NCI-H2171 (cell line): Measurements from ENCODE around the gene ZCWPW1.
"Not testable (repeated sequence)": the region's sequence is repeated elsewhere in the genome, so short reads cannot be mapped to it uniquely, and the experiment has no call there.

Source experiments
- DNase-seq: peaks from one replicate; lab custom pipeline; 2025; lab: John Stamatoyannopoulos, UW

The ZCWPW1 gene

GRCh38 chr7:100456562-100456961 lies 28.1 kb upstream of the ZCWPW1 start:
- DNase-seq = no peak

GRCh38 chr7:100455206-100455605 lies 26.7 kb upstream of the ZCWPW1 start:
- no peak for DNase-seq

GRCh38 chr7:100453854-100454253 lies 25.4 kb upstream of the ZCWPW1 start:
- DNase-seq = not testable (repeated sequence)

DNA sequence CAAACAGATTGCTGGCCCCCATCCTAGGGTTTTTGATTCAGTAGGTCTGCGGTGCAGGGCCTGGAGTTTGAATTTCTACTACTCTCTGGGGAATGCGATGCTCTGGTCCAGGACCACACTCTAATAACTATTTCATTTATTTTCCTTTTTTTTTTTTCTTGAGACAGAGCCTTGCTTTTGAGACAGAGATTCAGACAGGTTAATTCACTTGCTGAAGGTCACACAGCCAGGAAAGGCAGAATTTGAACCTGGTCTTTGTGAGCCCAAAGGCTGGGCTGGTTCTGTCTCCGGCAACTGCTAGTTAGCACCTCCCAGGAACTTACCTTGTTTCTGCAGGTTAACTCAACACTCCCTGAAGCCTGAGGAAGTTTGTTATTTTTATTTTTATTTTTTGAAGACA lies 24.0 kb upstream of the ZCWPW1 start:
- DNase-seq = no peak

- no peak for DNase-seq
These were observed 20.8 kb upstream of the ZCWPW1 start for GRCh38 chr7:100449190-100449795.

DNA sequence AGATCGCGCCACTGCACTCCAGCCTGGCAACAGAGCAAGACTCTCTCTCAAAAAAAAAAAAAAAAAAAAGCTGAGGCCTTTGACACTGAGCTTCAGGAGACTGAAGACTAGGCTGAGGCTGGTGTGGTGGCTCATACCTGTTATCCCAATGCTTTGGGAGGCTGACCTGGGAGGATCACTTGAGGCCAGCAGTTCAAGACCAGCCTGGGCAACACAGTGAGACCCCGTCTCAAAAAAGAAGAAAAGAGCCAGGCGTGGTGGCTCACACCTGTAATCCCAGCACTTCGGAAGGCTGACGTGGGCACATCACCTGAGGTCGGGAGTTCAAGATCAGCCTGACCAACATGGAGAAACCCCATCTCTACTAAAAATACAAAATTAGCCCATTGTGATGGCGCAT lies 18.9 kb upstream of the ZCWPW1 start:
- DNase-seq = not testable (repeated sequence)

DNA sequence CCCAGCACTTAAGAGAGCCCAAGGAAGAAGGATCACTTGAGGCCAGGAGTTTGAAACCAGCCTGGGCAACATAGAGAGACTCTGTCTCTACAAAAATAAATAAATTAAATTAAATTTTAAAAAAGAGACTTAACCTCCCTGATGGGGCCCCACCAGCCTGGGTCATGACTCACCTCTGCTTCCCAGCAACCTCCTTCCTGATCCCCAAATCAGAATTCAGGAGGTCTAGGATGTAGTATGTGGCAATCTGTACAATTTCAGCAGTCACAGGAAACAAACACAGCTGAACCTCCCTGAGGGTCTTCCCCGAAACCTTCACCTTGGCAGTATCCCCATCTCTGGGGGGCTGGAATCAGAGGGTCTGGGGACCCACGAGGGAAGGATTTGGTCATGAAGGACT lies 17.5 kb upstream of the ZCWPW1 start:
- no peak for DNase-seq

DNA sequence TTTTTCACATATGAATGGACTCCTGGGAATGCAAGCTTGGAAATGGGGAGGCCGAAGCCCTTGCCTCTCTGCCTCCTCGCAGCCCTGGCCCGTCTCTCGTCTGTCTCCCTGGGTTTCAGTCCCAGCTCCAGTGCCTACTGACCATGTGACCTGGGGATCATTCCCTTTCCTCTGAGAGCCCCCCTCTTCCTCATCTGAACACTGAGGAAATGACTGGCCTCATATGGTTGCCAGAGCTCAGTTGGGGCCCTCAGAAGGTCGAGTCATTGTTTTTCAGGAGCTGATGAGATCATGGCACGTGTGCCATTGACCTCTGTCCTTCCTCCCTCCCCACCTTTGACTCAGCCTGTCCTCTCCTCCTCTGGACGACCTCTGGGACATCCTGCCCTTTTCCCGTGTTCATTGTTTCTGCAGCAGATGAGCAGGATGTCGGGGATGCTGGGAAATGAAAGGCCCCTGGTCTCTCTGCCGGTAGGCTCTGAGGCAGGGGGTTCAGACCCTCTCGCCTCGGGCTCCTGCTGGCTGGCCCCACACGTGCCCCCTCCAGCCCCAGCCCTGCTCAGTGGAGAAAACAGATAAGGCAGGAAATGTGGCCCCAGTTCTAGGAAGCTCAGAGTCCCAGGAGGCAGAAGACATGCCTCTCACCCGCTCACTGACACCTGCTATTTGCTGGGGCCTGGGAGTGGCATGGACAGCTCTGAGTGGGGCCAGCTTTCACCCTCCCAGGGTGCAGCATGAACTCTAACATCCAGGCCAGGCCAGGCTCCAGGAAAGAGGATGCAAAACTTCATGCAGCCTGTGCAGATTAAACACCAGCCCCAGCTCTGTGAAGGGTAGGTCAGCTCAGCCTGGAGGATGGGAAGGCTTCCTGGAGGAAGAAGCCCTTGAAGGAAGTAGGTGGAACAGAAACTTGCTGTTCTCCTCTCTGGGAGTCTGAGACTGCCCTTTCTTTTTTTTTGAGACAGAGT lies 16.1 kb upstream of the ZCWPW1 start:
- DNase-seq = no peak

- DNase-seq = no peak
These were observed 14.8 kb upstream of the ZCWPW1 start for GRCh38 chr7:100443096-100443840.

DNA sequence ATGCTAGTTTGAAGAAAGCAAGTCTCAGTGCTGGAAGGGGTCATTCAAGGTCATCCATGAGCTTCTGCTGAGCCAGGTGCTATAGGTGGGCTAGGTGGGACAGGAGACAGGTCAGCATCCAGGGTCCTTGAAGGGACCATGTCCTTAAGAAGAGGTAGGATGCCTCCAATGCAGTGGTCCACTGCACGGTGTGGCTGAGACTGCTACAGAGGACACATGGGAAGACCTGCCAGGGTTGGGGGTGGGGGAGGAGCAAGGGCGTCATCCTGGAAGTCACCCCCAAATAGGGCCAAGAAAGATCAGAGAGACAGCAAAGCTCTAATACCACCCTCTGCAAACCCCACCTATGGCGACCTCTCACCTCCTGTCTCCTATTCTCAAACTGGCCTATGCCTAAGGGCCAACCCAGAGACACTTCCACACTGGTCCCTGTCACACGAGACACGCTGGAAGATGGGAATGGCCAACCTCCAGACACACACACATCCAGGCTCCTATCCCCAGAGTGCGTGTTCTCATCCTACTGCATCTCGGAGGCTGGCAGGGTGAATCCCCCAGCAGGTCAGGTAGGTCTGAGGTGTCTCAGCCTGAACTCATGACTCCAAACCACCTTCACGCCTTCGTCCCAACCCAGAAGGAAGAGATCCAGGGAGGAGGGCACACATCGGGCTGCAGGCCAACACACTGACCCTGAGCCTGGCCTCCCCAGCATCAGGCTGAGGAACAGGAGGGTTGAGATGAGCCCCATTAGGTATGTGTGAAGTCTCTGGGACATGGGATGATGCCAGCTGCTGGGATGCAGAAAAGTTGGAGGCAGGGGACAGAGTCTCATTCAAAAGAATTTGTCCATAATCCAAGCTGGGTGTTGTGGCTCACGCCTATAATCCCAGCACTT lies 13.4 kb upstream of the ZCWPW1 start:
- no peak for DNase-seq

GRCh38 chr7:100439244-100439643 lies 10.7 kb upstream of the ZCWPW1 start:
- DNase-seq = not testable (repeated sequence)

DNA sequence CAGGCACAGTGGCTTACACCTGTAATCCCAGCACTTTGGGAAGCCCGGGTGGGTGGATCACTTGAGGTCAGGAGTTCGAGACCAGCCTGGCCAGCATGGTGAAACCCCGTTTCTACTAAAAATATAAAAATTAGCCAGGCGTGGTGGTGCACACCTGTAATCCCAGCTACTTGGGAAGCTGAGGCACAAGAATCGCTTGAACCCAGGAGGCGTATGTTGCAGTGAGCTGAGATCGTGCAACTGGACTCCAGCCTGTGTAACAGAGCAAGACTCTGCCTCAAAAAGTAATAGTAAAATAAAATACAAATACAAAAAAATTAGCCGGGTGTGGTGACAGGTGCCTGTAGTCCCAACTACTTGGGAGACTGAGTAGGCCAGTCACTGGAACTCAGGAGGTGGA lies 10.2 kb upstream of the ZCWPW1 start:
- DNase-seq = not testable (repeated sequence)

GRCh38 chr7:100438172-100438571 lies 9.7 kb upstream of the ZCWPW1 start:
- no peak for DNase-seq

DNA sequence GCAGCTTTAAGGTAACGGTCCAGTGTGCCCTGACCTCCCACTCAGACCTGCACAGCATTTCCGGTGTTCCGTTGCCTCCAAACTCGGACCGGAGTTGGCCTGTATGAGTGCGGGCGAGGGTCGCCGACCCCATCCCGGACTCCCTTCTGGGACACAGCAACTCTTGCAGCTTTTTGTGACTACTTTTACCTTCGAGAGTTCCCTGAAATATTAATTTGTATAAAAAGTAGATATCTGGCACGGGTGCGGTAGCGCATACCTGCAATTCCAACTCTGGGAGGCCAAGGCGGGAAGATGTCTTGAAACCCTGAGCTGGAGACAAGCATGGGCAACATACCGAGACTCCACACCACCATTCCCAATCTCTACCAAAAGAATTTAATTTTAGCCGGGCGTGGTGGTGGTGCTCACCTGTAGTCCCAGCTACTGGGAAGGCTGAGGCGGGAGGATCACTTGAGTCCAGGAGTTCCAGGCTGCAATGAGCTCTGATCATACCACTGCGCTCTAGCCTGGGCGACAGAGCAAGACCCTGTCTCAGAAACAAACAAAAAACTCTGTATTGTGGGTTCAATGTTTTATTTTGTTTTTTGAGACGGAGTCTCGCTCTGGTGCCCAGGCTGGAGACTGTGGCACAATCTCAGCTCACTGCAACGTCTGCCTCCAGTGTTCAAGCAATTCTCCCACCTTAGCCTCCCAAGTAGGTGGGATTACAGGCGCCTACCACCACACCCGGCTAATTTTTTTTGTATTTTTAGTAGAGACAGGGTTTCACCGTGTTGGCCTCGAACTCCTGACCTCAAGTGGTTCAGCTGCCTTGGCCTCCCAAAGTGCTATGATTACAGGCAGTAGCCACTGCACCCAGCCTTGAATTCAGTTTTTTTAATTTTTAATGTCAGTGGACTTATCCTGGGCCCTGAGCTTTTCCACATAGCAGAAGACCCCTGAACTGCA lies 8.9 kb upstream of the ZCWPW1 start:
- no peak for DNase-seq

DNA sequence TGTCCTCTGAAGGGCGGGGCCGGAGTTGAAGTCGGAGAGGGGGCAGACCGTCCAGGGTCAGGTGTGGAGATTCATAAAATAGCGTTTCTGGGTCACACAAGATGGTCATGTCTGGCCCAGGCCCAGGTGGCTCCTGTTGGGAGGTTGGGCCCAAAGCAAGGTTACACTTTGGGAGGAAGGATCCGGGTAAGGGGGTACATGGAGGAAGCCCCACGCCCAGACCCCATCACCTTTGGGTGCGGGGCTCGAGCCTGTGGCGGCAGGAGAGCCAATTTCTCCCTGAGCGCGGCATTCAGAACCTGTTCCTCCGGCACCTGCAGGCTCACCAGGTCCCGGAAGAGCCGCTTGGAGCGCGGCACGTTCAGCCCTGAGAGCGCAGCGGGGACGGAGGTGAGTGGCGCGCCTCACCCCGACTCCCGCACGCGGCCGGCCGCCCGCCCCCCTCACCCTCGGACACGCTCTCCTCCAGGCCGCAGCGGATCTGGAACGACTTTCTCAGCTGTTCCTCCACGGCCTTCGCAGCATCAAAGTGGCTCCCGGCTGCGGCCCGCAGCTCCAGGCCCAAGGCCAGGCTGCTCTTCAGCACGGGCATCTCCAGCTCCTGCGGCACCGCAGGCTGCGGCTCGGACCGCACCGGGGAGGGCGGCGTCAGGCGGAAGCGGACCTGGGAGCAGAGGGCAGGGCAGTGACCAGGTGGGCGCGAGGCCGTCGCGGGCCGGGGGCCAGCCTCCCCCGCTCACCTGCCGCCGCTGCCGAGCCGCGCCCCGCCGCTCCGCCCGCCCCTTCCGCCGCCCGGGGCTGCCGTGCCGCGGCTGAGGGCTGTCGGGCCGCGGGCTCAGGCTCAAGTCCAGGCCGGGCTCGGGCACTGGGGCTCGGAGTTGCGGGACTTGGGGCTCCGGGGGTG lies 7.2 kb upstream of the ZCWPW1 start:
- peak; percentile 4 for DNase-seq

DNA sequence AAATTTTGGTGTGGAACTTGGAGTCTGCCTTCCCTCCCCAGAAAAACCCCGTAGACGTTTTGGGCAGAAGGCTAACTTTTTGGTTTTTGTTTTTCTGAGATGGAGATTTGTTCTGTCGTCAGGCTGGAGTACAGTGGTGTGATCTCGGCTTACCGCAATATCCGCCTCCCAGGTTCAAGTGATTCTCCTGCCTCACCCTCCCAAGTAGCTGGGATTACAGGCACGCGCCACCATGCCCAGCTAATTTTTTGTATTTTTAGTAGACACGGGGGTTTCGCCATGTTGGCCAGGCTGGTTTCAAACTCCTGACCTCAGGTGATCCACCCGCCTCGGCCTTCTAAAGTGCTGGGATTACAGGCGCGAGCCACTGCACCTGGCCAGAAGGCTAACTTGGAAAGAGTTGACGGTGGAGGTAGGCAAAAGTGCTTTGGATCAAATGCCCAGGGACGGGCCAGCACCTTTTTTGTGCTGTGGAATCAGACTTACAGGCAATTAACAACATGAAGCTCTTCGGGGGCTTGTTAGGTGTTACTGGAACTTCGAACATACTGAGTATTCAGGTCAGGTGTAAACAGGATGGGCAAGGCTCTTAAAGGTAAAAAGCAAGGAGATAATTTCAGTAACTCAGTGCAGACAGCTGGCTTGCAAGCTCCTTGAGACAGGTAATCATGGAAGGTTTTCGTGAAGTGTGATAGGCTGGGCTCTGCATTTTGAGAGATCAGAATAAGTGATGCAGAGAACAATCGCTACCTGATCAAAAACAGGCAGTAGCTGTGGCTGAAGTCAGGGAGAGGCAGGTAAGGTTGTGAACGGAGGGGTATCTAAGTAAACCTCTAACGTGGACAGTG lies 6.0 kb upstream of the ZCWPW1 start:
- no peak for DNase-seq

DNA sequence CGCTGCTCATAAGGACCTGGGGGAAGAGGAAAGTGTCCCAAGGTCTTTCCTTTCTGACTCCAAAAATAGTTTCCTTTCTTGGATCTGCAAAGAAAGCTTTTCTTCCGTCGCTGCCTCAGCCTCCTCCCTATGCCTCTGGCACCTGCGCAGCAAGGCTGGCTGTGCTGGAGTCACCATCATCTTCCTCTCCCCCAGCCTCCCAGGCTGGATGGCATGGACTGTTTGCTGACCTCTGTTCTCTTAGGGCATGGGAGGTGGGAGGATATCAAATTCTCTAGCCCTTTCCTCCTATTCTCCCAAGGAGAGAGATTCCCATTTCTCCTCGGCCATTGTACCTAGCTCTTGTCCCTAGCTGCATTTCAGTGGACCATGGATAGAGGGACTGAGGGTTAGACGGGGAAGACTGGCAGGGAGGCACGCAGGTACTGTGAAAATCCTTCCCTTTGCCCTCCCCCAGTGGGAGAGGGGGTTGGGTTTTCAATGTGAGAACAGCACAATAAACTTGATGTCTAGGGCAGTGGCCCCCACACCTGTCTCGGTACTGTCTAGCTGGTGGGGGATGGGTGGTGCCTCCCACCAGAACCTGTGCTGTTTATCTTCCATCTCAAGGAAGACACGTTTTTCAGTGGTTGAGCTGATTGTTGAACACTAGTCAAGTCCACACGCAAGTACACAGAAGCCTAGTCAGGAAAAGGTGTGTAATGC lies 5.2 kb upstream of the ZCWPW1 start:
- DNase-seq = no peak

DNA sequence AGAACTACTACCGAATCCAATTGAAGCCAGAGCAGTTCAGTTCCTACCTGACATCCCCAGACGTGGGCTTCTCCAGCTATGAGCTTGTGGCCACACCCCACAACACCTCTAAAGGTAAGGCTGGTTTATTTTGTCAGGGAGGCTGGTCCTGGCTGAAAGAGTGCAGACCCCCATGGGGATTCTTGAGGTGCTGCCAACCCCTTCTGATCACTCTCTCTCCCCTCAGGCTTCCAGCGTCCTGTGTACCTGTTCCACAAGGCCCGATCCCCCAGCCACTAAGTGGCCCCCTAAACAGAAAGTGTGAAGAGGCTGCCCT lies 4.7 kb upstream of the ZCWPW1 start:
- DNase-seq = no peak
